ENCODE results near the gene DLL4. TPM values are rescaled to one million over a fixed set of nuclear protein-coding genes. Genes with fewer than 3 reads are reported as not detected.

The DLL4 gene
- polyA plus RNA-seq, 4 donors: 0.81 to 14.4 (median 7.3) TPM

DNA sequence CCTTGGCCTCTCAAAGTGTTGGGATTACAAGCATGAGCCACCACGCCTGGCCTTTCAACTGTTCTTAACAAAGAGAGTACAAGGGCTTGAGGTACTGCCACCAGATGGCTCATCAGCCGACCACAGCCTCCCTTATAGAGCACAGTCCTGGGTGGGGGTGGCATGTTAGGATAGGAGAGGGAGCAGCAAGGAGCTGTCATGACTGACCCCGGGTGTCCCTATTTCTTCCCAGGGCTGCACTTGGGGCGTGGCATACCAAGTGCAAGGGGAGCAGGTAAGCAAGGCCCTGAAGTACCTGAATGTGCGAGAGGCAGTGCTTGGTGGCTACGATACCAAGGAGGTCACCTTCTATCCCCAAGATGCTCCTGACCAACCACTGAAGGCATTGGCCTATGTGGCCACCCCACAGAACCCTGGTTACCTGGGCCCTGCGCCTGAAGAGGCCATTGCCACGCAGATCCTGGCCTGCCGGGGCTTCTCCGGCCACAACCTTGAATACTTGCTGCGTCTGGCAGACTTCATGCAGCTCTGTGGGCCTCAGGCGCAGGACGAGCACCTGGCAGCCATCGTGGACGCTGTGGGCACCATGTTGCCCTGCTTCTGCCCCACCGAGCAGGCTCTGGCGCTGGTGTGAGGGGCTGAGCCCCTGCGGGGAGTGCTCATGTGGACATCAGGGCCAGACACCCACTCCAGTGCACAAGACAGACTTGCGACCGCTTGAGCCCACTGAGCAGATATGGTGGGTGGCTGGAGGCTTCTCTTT lies 26.2 kb downstream of the DLL4 start:
- Histone ChIP-seq H3K4me3 (ENCODE audit: low read depth in 1 of 3, low read length in 3 of 3) (no peak overlapping the region), H3K27me3 (ENCODE audit: control insufficient read depth in 3 of 3, insufficient read depth in 3 of 3, low read length in 3 of 3) (peaks cover 0 to 4% (median 0%) of the 10 kb centered on the region in 3 donors), H3K9me3 (ENCODE audit: control insufficient read depth in 2 of 2, insufficient read depth in 1 of 2, low read depth in 1 of 2, low read length in 1 of 2) (no peaks in the 10 kb centered on the region), H3K4me1 (ENCODE audit: control insufficient read depth in 3 of 3, insufficient read depth in 2 of 3, low read depth in 1 of 3, low read length in 2 of 3) (peaks cover 0 to 7% (median 3%) of the 10 kb centered on the region in 3 donors), H3K36me3 (ENCODE audit: control insufficient read depth in 3 of 3, insufficient read depth in 2 of 3, low read depth in 1 of 3, low read length in 3 of 3) (peaks cover 0 to 3% (median 0%) of the 10 kb centered on the region in 3 donors), H3K27ac (ENCODE audit: low read depth in 1 of 3, low read length in 2 of 3) (no peak overlapping the region)
- no peak for FAIRE-seq
- WGBS, 3 donors: 87 to 90% (median 90%) methylated on average over 20 of the region's 20 CpGs
- DNase-seq: no peak

- 76 to 86% (median 77%) methylated on average over 3 of the region's 3 CpGs for WGBS, 3 donors
- Histone ChIP-seq H3K36me3 (ENCODE audit: control insufficient read depth in 3 of 3, insufficient read depth in 2 of 3, low read depth in 1 of 3, low read length in 3 of 3) (peaks cover 0 to 3% (median 0%) of the 10 kb centered on the region in 3 donors), H3K4me1 (ENCODE audit: control insufficient read depth in 3 of 3, insufficient read depth in 2 of 3, low read depth in 1 of 3, low read length in 2 of 3) (peaks cover 0 to 14% (median 3%) of the 10 kb centered on the region in 3 donors), H3K27me3 (ENCODE audit: control insufficient read depth in 3 of 3, insufficient read depth in 3 of 3, low read length in 3 of 3) (peaks cover 0 to 4% (median 0%) of the 10 kb centered on the region in 3 donors), H3K9me3 (ENCODE audit: control insufficient read depth in 2 of 2, insufficient read depth in 1 of 2, low read depth in 1 of 2, low read length in 1 of 2) (no peaks in the 10 kb centered on the region), H3K4me3 (ENCODE audit: low read depth in 1 of 3, low read length in 3 of 3) (no peak overlapping the region), H3K27ac (ENCODE audit: low read depth in 1 of 3, low read length in 2 of 3) (no peak overlapping the region)
- DNase-seq (no peak), FAIRE-seq (no peak)
These were observed 26.9 kb downstream of the DLL4 start for GRCh38 chr15:40955930-40956540.

DNA sequence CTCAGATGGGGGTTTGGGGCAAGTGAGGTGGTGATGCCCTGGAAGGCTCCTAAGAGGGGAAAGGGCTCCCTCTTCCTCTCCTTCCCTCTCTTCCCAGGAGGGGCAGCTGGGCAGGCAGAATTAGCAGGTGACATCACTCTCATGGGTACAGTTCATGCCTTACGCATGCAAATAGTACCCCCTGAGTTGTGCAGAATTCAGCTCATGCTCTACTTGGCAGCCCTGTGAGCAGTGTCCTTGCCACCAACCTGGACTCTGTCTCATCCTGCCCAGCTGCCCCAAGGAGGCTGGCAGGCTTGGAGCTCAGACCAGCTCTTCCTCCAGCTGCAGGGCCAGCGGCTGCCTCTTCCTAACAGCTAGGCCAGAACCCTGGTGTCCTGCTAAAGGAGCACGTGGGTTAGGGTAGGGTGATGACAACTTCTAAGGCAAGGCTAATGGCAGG lies 27.4 kb downstream of the DLL4 start:
- Histone ChIP-seq H3K4me3 (ENCODE audit: low read depth in 1 of 3, low read length in 3 of 3) (no peak overlapping the region), H3K27me3 (ENCODE audit: control insufficient read depth in 3 of 3, insufficient read depth in 3 of 3, low read length in 3 of 3) (peaks cover 0 to 4% (median 0%) of the 10 kb centered on the region in 3 donors), H3K4me1 (ENCODE audit: control insufficient read depth in 3 of 3, insufficient read depth in 2 of 3, low read depth in 1 of 3, low read length in 2 of 3) (peaks cover 0 to 15% (median 3%) of the 10 kb centered on the region in 3 donors), H3K9me3 (ENCODE audit: control insufficient read depth in 2 of 2, insufficient read depth in 1 of 2, low read depth in 1 of 2, low read length in 1 of 2) (no peaks in the 10 kb centered on the region), H3K27ac (ENCODE audit: low read depth in 1 of 3, low read length in 2 of 3) (no peak overlapping the region), H3K36me3 (ENCODE audit: control insufficient read depth in 3 of 3, insufficient read depth in 2 of 3, low read depth in 1 of 3, low read length in 3 of 3) (peaks cover 0 to 3% (median 0%) of the 10 kb centered on the region in 3 donors)
- WGBS, 3 donors: 89 to 97% (median 92%) methylated on average over 3 of the region's 3 CpGs
- no peak for FAIRE-seq
- no peak for DNase-seq

GRCh38 chr15:40957041-40957555 lies 28.0 kb downstream of the DLL4 start:
- DNase-seq (no peak), FAIRE-seq (no peak)
- peaks cover 0 to 15% (median 3%) of the 10 kb centered on the region in 3 donors for H3K4me1 ChIP-seq (ENCODE audit: control insufficient read depth in 3 of 3, insufficient read depth in 2 of 3, low read depth in 1 of 3, low read length in 2 of 3)
- 70 to 86% (median 76%) methylated on average over 4 of the region's 4 CpGs for WGBS, 3 donors
- no peak overlapping the region for H3K27ac ChIP-seq (ENCODE audit: low read depth in 1 of 3, low read length in 2 of 3)
- peaks cover 0 to 3% (median 0%) of the 10 kb centered on the region in 3 donors for H3K36me3 ChIP-seq (ENCODE audit: control insufficient read depth in 3 of 3, insufficient read depth in 2 of 3, low read depth in 1 of 3, low read length in 3 of 3)
- H3K27me3 ChIP-seq (ENCODE audit: control insufficient read depth in 3 of 3, insufficient read depth in 3 of 3, low read length in 3 of 3): peaks cover 0 to 4% (median 0%) of the 10 kb centered on the region in 3 donors
- H3K9me3 ChIP-seq (ENCODE audit: control insufficient read depth in 2 of 2, insufficient read depth in 1 of 2, low read depth in 1 of 2, low read length in 1 of 2): peaks cover 0 to under 1% of the 10 kb centered on the region in 2 donors
- no peak overlapping the region for H3K4me3 ChIP-seq (ENCODE audit: low read depth in 1 of 3, low read length in 3 of 3)

DNA sequence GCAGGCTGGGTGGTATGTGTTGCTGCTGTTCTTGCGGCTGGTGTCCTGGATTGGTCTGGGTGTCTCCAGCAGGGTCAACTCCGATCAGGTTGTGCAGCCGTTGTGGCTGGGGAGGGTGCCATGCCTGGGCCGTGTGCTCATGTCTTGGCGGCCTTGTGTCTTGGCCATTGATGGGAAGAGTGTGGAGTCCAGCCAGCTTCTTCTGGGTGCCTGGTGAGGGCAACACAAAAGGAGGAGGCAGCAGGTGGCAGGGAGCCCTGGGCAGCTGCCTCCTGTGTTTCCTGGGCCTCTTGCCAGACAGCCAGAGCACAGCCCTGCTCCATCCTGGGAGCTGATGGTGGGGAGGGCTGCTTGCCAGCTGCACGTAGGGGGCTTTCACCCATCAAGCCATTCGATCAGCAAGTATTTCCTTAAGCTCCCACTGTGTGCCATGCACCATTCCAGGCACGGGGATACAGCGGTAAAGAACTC lies 28.5 kb downstream of the DLL4 start:
- Histone ChIP-seq H3K36me3 (ENCODE audit: control insufficient read depth in 3 of 3, insufficient read depth in 2 of 3, low read depth in 1 of 3, low read length in 3 of 3) (peaks cover 0 to 3% (median 0%) of the 10 kb centered on the region in 3 donors), H3K27me3 (ENCODE audit: control insufficient read depth in 3 of 3, insufficient read depth in 3 of 3, low read length in 3 of 3) (peaks cover 0 to 4% (median 0%) of the 10 kb centered on the region in 3 donors), H3K4me1 (ENCODE audit: control insufficient read depth in 3 of 3, insufficient read depth in 2 of 3, low read depth in 1 of 3, low read length in 2 of 3) (peaks cover 0 to 10% (median 0%) of the 10 kb centered on the region in 3 donors), H3K27ac (ENCODE audit: low read depth in 1 of 3, low read length in 2 of 3) (no peak overlapping the region), H3K4me3 (ENCODE audit: low read depth in 1 of 3, low read length in 3 of 3) (no peak overlapping the region), H3K9me3 (ENCODE audit: control insufficient read depth in 2 of 2, insufficient read depth in 1 of 2, low read depth in 1 of 2, low read length in 1 of 2) (peaks cover 0 to 5% of the 10 kb centered on the region in 2 donors)
- no peak for FAIRE-seq
- 36 to 60% (median 39%) methylated on average over 9 of the region's 9 CpGs for WGBS, 3 donors
- peak in 1 of 2 donors; percentile 29 for DNase-seq

GRCh38 chr15:40958146-40958545 lies 29.0 kb downstream of the DLL4 start:
- Histone ChIP-seq H3K27me3 (ENCODE audit: control insufficient read depth in 3 of 3, insufficient read depth in 3 of 3, low read length in 3 of 3) (peaks cover 0 to 4% (median 0%) of the 10 kb centered on the region in 3 donors), H3K4me3 (ENCODE audit: low read depth in 1 of 3, low read length in 3 of 3) (no peak overlapping the region), H3K4me1 (ENCODE audit: control insufficient read depth in 3 of 3, insufficient read depth in 2 of 3, low read depth in 1 of 3, low read length in 2 of 3) (peaks cover 0 to 8% (median 0%) of the 10 kb centered on the region in 3 donors), H3K27ac (ENCODE audit: low read depth in 1 of 3, low read length in 2 of 3) (no peak overlapping the region), H3K9me3 (ENCODE audit: control insufficient read depth in 2 of 2, insufficient read depth in 1 of 2, low read depth in 1 of 2, low read length in 1 of 2) (peaks cover 0 to 5% of the 10 kb centered on the region in 2 donors), H3K36me3 (ENCODE audit: control insufficient read depth in 3 of 3, insufficient read depth in 2 of 3, low read depth in 1 of 3, low read length in 3 of 3) (peaks cover 0 to 3% (median 0%) of the 10 kb centered on the region in 3 donors)
- DNase-seq (no peak), FAIRE-seq (no peak)
- 23 to 79% (median 46%) methylated on average over 6 of the region's 6 CpGs for WGBS, 3 donors

DNA sequence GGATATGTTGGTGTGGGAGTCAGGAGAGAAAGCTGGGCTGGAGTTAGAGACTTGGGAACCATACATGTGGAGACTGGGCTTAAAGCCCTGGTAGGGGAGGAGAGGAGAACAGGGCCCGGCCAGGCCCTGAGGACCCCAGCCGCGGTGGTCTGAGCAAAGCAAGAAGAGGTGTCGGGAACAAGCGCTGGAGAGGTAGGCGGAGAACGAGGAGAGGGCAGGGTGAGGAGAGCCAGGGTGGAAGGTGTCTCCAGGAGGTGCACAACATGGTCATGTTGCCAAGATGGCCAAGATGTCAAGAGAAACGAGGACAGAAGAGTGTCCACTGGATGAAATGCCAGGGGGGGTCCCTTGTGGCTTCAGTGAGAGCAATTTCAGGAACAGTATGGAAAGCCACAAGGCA lies 29.6 kb downstream of the DLL4 start:
- Histone ChIP-seq H3K9me3 (ENCODE audit: control insufficient read depth in 2 of 2, insufficient read depth in 1 of 2, low read depth in 1 of 2, low read length in 1 of 2) (peaks cover 0 to 5% of the 10 kb centered on the region in 2 donors), H3K36me3 (ENCODE audit: control insufficient read depth in 3 of 3, insufficient read depth in 2 of 3, low read depth in 1 of 3, low read length in 3 of 3) (peaks cover 0 to 3% (median 0%) of the 10 kb centered on the region in 3 donors), H3K4me3 (ENCODE audit: low read depth in 1 of 3, low read length in 3 of 3) (no peak overlapping the region), H3K27ac (ENCODE audit: low read depth in 1 of 3, low read length in 2 of 3) (no peak overlapping the region), H3K27me3 (ENCODE audit: control insufficient read depth in 3 of 3, insufficient read depth in 3 of 3, low read length in 3 of 3) (no peaks in the 10 kb centered on the region), H3K4me1 (ENCODE audit: control insufficient read depth in 3 of 3, insufficient read depth in 2 of 3, low read depth in 1 of 3, low read length in 2 of 3) (peaks cover 0 to 8% (median 0%) of the 10 kb centered on the region in 3 donors)
- 91 to 94% (median 93%) methylated on average over 8 of the region's 8 CpGs for WGBS, 3 donors
- DNase-seq (no peak), FAIRE-seq (no peak)
